Skin epidermis (tissue), 12 donors: ENCODE measurements around the gene RNF180.
"Not testable (repeated sequence)": the region's sequence is repeated elsewhere in the genome, so short reads cannot be mapped to it uniquely, and the experiment has no call there.

ENCODE experiments used
- H3K27ac ChIP-seq, 21 experiments: fragments of 200-600 bp; sonication (generic) in 11 of 21; one replicate each; pipeline ENCODE4 v1.5.0; 2020; ENCODE audit warnings: mild to moderate bottlenecking in 3 of 21, inconsistent platforms in 2 of 21, moderate library complexity in 2 of 21
- H3K4me3 ChIP-seq, 7 experiments: fragments of 200-600 bp; sonication (generic) in 2 of 7; one replicate each; pipeline ENCODE4 v1.5.0; 2020; ENCODE audit warnings: inconsistent platforms in 2 of 7, mild to moderate bottlenecking in 2 of 7, moderate library complexity in 1 of 7

RNF180 gene

DNA sequence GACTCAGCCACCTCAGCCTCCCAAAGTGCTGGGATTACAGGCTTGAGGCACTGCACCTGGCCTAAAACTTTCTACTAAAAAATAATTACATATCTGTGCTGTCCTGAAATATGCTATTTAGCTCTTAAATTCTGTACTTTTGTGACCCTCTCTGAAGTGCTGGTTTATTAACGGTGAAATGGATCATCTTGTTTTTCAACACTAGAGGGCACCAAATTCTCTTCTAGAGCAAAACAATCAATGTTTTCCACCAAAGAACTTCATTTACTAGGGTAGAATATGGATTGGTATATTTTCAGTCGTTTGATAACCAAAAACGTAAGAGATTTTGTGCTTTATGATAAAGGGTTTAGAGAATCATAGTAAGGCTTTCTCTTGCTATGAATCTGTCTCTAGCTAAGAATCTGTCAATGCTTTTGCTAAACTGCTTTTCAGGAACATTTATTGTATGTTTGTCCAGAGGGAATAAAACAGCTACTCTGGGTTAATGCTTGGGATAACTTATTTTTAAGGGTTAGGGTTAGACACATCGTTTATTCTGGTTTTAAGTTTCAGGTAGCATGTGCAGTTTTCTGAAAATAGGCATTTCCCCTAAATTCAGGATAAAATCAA lies 63.6 kb downstream of the RNF180 start:
- no peak overlapping the region for H3K27ac ChIP-seq
- no peak overlapping the region for H3K4me3 ChIP-seq

DNA sequence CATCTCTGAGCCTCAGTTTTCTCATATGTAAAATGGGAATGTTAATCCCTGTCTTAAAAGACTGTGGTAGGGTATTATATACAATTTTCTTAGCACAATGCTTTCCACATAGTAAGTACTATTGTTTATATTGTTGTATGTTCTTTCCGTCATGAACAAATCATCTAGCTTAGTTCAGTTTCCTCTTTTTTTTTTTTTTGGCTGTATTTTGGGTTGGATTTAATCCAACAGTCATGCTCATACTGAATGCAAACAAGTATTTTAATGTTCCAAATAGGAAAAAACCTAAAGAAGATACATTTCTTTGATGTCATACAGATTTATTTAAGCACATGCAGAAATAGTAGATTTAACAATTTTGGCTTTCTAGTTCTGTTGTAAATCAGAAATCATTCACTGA lies 95.1 kb downstream of the RNF180 start:
- no peak overlapping the region for H3K27ac ChIP-seq

DNA sequence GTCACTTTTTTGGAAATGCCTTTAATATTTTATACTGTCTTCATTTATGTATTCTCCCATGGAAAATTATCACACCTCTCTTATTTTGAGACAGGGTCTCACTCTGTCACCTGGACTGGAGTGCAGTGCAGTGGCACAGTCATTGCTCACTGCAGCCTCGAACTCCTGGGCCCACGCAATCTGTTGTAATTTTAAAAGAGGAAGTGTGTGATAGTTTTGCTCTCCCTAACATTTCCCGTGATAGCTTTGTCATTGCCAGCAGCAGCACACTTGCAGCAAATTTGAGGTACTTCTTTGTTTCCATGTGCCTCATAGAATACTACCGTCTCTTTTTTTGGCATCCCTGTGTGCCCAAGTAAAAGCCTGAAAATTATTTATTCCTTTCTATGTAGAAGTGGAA lies 103.5 kb downstream of the RNF180 start:
- Histone ChIP-seq H3K27ac (no peak overlapping the region), H3K4me3 (no peak overlapping the region)

More for the DNA sequence above, 95.1 kb downstream of the RNF180 start:
- H3K4me3 ChIP-seq = no peak overlapping the region

DNA sequence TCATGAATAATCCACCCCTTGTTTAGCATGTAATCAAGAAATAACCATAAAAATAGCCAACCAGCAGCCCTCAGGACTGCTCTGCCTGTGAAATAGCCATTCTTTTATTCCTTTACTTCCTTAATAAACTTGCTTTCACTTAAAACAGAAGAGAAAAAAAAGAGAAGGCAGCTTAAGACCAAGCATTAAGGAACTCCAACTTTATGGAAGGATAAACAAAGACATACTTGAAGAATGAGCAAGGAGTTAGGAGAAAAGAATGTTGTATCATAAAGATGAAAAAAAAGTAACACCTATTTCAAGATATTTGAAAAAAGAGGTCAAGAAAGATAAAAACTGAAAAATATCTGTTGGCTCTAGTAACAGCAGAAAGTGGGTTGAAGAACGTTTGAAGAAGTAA lies 107.6 kb downstream of the RNF180 start:
- Histone ChIP-seq H3K4me3 (no peak overlapping the region), H3K27ac (no peak overlapping the region)

DNA sequence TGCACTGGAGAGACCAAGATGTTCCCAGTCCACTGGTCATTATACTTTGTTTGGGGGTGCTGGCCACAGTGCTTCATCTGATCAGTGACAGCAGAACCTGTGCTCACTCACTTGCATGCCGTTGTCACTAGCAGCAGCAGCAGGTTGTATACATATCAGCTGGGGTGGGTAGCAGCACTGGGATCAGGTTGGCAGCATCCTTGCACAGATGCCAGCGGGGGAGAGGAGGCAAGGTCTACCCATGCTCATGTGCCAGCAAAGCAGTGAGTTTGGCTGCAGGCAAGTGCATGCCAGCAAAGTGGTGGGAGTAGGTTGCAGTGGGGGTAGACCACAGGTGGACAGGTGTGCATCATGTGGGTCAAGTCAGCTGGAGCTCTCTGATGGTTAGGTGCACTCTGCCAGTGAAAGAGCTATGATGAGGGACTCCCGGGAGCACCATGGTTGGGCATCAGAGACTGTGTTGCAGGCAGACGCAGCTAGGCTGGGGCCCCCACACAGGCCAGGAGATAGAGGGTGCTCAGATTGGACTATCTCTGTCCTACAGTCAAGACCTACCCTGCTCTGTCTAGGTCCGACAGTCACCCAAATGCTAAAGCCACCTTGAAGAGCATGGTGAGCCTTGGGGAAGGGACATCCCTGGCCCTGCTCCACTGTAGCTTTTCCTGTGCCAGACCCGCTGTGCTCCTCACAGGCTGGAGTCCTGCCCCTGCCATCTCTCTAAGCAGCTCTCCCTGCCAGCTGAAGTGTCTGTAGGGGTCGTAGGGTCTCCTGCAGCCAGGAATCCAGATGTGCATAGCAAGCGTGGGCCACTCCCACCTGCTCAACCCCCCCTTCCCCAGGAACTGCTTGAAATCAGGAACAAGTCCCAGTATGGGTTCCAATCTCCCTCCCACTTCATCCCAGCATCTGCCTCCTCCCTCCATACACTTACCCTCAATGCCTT lies 119.8 kb downstream of the RNF180 start:
- Histone ChIP-seq H3K27ac (no peak overlapping the region), H3K4me3 (no peak overlapping the region)

DNA sequence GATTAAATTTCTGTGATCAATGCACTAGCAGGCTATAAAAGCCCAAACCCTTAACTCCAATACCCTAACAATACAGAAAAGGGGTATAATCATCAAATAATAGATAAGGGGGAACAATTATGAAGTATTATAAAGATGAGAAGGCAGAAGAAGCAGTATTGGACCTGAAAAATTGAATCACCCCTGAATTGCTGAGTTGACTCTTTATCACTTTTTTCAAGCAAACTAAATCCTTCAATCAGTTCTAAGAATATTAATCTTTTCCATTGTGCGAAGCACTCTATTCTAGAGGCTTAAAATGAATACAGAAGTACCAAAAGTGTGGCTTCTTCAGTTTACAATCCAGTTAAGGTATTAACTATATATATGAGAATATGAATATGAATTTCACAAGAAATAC lies 120.7 kb downstream of the RNF180 start:
- Histone ChIP-seq H3K4me3 (no peak overlapping the region), H3K27ac (no peak overlapping the region)

DNA sequence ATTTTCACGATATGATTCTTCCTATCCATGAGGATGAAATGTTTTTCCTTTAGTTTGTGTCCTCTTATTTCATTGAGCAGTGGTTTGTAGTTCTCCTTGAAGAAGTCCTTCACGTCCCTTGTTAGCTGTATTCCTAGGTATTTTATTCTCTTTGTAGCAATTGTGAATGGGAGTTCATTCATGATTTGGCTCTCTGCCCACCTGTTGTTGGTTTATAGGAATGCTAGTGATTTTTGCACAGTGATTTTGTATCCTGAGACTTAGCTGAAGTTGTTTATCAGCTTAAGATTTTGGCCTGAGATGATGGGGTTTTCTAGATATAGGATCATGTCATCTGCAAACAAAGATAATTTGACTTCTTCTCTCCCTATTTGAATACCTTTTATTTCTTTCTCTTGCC lies 122.9 kb downstream of the RNF180 start:
- H3K27ac ChIP-seq = not testable (repeated sequence)

DNA sequence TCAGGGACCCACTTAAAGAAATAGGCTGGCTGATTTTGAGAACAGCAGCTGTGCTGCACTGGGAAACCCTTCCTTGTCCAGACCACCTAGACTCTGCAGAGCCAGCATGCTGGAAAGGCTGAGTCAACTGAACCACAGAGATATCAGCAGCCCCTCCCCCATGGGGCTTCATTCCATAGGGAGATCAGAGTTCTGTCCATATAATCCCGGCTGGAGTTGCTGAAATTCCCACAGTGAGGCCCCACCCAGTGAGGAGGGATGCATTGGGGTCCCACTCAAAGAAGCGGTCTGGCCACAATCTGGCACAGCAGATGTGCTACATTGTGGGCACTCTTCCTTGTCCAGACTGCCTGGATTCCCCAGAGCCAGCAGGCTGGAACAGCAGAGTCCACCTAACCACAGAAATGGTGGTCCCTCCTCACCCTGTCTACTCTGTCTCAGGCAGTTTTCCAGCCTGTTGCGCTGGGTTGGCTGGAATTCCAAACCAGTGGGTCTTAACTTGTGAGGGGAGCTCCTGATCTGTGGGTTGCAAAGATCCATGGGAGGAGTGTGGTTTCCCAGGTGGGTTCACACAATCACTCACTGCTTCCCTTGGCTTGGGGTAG lies 127.1 kb downstream of the RNF180 start:
- Histone ChIP-seq H3K4me3 (no peak overlapping the region), H3K27ac (no peak overlapping the region)

More for the DNA sequence above, 122.9 kb downstream of the RNF180 start:
- not testable (repeated sequence) for H3K4me3 ChIP-seq

DNA sequence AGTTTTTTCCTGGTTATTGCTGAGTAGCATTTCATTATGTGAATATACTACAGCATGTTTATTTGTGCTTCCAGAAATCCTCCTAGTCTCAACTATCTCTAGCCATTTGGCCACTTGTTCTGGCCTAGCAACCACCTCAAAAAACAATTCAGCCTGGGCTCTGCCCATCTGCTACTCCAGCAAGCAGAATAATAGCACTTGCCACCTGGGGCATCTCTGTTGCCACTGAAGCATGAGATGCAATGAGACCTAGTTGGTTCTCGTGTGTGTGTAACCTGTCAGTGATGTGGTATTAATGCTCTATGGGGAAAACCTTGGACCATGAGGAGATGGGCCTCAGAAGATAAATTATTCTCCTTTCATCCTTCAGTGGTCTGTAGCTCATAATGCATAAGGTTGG lies 129.5 kb downstream of the RNF180 start:
- H3K4me3 ChIP-seq = no peak overlapping the region
- no peak overlapping the region for H3K27ac ChIP-seq

DNA sequence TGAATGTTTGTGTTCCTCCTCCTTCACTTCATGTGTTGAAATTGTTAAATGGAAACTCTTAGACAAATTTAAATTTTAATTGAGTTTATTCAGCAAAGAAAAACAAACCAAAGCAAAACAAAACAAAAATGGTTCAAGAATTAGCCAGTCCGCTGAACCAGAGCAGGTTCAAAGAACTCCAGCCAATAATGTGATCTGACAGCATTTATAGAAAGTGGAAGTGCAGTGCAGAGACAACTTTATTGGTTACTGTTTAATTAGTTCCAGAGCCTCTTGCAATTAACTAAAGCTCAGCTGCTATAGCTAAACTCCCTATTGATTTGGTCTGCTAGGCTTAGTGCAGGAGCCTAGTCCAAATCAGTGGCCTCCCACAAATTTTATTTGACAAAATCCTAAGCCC lies 132.9 kb downstream of the RNF180 start:
- Histone ChIP-seq H3K4me3 (no peak overlapping the region), H3K27ac (no peak overlapping the region)

DNA sequence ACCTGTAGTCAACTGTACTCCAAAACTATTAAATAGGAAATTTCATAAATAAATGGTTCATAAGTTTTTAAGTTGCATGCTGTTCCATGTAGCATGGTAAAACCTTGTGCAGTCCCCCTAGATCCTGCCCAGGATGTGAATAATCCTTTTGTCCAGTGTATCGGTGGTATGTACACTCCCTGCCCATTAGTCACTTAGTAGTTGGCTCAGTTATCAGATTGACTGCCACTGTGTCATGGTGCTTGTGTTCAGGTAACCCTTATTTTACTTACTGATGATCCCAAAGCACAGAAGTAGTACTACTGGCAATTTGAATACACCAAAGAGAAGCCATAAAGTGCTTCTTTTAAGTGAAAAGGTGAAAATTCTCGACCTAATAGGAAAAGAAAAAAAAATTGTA lies 134.2 kb downstream of the RNF180 start:
- no peak overlapping the region for H3K27ac ChIP-seq
- no peak overlapping the region for H3K4me3 ChIP-seq

DNA sequence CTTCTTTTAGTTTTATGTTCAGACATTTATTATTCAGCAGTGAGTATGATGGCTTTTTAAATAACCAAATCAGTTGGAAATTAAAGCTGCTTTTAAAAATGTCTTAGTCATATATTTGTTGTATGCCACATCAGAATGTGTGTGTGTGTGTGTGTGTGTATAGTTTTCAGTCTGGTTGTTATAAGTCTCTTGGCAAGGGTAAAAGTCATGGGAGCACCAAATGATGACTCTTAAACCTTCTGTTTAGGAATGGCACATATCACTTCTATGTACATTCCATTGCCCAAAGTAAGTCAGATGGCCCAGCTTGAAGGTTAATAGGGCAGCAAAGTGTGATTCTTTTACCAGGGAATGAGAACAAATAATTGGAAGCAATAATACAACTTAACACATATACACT lies 135.9 kb downstream of the RNF180 start:
- Histone ChIP-seq H3K4me3 (no peak overlapping the region), H3K27ac (no peak overlapping the region)

DNA sequence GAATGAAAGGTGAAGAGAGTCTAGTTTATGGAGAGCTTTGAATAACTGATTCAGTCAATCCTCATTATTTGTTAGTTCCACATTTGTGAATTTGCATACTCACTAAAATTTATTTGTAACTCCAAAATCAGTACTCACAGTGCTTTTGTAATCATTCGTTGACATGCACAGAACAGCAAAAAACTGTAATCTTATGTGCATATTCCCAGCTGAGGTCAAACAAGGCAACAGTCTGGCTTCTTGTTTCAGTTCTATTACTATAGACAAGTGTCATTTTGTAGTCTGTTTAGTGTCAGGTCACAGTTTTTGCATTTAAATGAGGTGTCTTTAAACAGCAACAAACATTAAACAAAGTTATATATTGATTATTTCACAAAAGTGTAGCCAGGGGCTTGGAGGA lies 142.5 kb downstream of the RNF180 start:
- H3K4me3 ChIP-seq = no peak overlapping the region
- no peak overlapping the region for H3K27ac ChIP-seq

DNA sequence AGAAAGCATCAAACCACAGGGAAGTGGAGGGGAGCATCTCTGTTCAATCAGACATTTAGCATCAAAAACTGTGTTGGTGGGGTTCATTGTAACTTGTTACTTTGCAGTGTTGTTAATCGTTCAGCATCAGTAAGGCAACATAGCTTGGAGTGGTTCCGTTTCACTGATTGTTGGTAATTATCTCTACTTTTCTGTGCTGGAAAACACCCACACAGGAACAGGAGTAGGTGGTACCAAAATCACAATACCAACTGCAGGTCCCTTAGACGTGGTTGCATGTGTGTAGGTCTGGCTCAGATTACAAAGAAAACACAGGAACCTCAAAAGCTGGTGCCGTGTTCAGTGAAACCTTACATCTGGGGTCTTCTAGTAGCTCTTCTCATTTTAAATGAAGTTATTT lies 146.8 kb downstream of the RNF180 start:
- Histone ChIP-seq H3K4me3 (no peak overlapping the region), H3K27ac (no peak overlapping the region)

DNA sequence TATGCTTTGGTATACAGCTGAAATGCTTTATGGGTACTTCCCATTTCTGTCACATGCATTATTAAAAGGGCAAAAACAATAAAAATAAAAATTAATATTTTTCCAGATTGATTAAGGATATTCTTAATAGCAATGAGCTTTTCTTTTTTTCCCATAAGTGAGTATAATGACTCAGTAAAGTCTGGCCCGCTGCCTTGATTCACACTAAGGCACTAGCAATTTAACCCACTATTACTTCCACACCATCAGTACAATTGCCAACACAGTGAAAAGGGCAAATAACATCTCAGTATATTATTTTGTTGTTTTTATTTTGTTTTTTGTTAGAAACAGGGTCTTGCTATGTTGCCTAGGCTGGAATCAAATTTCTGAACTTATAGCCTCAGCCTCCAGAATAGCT lies 150.1 kb downstream of the RNF180 start:
- H3K27ac ChIP-seq = no peak overlapping the region
- H3K4me3 ChIP-seq = no peak overlapping the region

DNA sequence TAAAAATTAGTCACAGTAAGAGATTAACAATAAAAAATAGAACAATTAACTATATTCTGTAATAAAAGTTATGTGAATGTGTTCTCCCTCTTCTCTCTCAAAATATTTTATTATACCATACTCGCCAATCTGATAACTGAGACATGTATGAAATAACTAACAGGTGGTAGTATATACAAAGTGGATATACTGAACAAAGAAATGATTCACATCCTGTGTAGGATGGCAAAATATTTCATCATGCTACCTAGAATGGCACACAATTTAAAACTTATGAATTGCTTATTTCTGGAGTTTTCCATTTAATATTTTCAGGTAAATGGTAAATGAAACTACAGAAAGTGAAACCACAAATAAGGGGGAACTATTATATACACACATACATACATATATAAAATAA lies 152.5 kb downstream of the RNF180 start:
- H3K4me3 ChIP-seq = no peak overlapping the region
- no peak overlapping the region for H3K27ac ChIP-seq

DNA sequence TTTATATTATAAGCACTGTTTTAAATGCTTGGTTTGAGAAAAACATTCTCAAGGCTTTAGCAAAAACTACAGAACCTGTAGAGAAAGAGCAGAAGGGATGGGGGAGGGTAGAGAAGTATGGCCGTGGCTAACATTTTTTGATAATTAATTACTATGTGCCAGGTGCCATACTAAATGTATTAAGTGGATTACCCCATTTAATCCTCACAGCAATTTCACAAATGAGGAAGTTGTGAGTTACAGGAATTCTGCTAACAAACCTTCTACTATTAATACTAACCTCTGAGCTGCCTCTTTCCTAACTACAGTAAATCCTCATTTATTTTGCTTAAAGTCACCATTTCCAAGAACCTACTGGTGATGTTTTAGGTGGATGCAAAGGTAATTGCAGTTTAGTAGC lies 157.9 kb downstream of the RNF180 start:
- no peak overlapping the region for H3K4me3 ChIP-seq

DNA sequence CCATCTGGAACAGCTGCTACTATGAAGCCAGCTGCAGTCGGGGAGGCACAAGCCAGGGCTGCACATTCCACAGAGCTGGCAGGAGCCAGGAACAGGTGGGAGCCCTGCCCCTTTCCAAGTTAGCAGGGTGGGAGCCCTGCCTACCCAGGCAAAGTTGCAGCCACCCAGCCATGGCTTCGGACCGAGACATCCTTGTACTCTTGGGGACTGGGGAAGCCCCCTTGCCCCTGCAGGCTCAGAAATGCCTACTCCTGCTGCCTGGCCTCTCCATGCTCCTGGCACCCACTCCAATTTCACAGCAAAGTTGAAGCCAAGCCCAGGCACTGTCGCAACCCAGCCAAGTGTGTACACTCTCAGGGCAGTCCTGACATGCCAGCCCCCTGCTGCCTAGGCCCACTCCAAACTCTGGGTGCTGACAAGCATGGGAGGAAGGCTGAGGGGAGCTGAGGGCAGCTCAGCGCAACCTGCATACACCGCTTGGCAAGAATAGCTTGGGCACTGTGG lies 165.1 kb downstream of the RNF180 start:
- Histone ChIP-seq H3K4me3 (no peak overlapping the region), H3K27ac (no peak overlapping the region)

More for the DNA sequence above, 157.9 kb downstream of the RNF180 start:
- H3K27ac ChIP-seq = no peak overlapping the region

DNA sequence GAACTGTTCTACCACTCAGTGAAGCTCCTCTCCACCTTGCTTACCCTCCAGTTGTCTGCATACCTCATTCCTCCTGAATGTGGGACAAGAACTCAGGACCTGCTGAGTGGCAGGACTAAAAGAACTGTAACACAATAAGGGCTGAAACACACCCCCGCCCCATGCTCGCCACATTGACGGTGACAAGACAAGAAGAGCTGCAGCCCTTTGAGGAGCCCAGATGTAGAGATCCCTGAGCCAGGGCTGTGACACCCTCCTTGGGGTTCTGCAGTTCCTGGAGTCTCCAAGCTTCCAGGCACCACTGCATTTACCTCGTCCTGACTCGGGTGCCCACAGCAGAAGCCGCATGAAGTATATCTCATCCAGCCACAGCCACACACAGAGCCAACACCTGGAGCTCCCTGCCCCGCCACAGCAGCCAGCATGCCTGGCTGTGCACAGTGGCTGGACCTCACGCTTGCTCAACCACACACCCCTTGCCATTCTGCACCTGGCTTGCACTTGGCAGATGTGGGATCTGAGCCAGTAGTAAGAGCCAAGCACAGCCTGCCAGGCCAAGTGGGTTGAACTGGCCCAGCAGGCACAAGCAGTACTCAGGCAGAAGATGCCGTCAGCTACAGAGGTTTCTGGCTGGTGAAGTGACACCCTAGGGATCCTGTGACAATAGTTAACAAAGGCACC lies 166.1 kb downstream of the RNF180 start:
- Histone ChIP-seq H3K4me3 (no peak overlapping the region), H3K27ac (no peak overlapping the region)

DNA sequence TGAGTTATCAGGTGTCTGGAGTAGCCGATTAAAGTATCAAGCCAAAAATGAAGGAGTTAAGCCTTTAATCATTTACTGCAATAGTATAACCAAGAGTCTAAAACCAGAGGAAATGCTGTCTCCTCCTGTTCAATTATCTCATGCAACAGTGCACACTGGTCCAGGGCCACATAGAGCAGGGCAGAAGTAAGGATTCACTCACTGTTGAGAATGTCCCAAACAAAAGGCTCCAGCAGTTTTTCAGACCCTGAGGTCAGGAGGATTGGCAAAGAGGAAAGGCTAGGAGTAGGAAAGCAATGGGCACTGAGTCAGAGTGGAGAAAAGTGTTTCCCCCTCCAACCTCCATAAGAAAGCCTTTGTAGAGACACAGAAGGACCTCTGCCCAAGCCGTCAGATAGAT lies 168.2 kb downstream of the RNF180 start:
- Histone ChIP-seq H3K27ac (no peak overlapping the region), H3K4me3 (no peak overlapping the region)
